Measurements from ENCODE around the gene SMC1B. TPM values are rescaled to one million over a fixed set of nuclear protein-coding genes. Genes with fewer than 3 reads are reported as not detected.

Gene SMC1B
- polyA plus RNA-seq, 1 donor from 2014 or later, result not detected

GRCh38 chr22:45426387-45426786, 13.0 kb upstream of the SMC1B start:
- no peak overlapping the region for H3K4me3 ChIP-seq (ENCODE audit: low read length)
- no peak overlapping the region for H3K9ac ChIP-seq (ENCODE audit: low read length)
- H3F3A ChIP-seq (ENCODE audit: insufficient read depth, low read length, poor library complexity, severe bottlenecking), result no peaks in the 10 kb centered on the region
- no peak overlapping the region for H3K4me2 ChIP-seq (ENCODE audit: low read length)
- H3K27me3 ChIP-seq (ENCODE audit: insufficient read depth, low read depth, low read length), result no peaks in the 10 kb centered on the region
- no peaks in the 10 kb centered on the region for H3K36me3 ChIP-seq (ENCODE audit: insufficient read depth, low read length)
- no peaks in the 10 kb centered on the region for H3K79me2 ChIP-seq (replicated peaks; ENCODE audit: insufficient read depth, low read length)
- no peaks in the 10 kb centered on the region for H3K9me2 ChIP-seq (ENCODE audit: insufficient read depth, low read length)
- no peak overlapping the region for H2AFZ ChIP-seq (ENCODE audit: low read depth, low read length)
- H3K9me3 ChIP-seq (ENCODE audit: low read length), result no peaks in the 10 kb centered on the region
- no peak for TF ChIP-seq SMC3 (conservative IDR thresholded peaks at IDR 0.05; ENCODE audit: poor library complexity)
- no peak for TF ChIP-seq MXI1 (conservative IDR thresholded peaks at IDR 0.05; ENCODE audit: poor library complexity, severe bottlenecking)
- no peak for TF ChIP-seq RAD21 (conservative IDR thresholded peaks at IDR 0.05)
- no peak for TF ChIP-seq TAF1 (IDR thresholded peaks at IDR 0.05; ENCODE audit: low read depth)
- no peak for TF ChIP-seq CTCF (IDR thresholded peaks at IDR 0.05; ENCODE audit: poor library complexity, severe bottlenecking)
- no peak for TF ChIP-seq EZH2 (IDR thresholded peaks at IDR 0.05; ENCODE audit: borderline replicate concordance, insufficient read depth, low read length, poor library complexity, severe bottlenecking)
- no peak for TF ChIP-seq REST (IDR thresholded peaks at IDR 0.05; ENCODE audit: borderline replicate concordance)
- TF ChIP-seq POLR2AphosphoS5 (IDR thresholded peaks at IDR 0.05), result no peak
- no peak for TF ChIP-seq EP300 (conservative IDR thresholded peaks at IDR 0.05; ENCODE audit: poor library complexity, severe bottlenecking)
- H4K20me1 ChIP-seq (ENCODE audit: insufficient read depth), result no peaks in the 10 kb centered on the region
- H3K27ac ChIP-seq (ENCODE audit: low read length), result no peak overlapping the region

- no peaks in the 10 kb centered on the region for H3K9me3 ChIP-seq (ENCODE audit: low read length)
- no peak overlapping the region for H3K27ac ChIP-seq (ENCODE audit: low read length)
- TF ChIP-seq MXI1 (conservative IDR thresholded peaks at IDR 0.05; ENCODE audit: poor library complexity, severe bottlenecking) (no peak), TAF1 (IDR thresholded peaks at IDR 0.05; ENCODE audit: low read depth) (no peak), RAD21 (conservative IDR thresholded peaks at IDR 0.05) (no peak), EZH2 (IDR thresholded peaks at IDR 0.05; ENCODE audit: borderline replicate concordance, insufficient read depth, low read length, poor library complexity, severe bottlenecking) (no peak), CTCF (IDR thresholded peaks at IDR 0.05; ENCODE audit: poor library complexity, severe bottlenecking) (no peak), SMC3 (conservative IDR thresholded peaks at IDR 0.05; ENCODE audit: poor library complexity) (no peak), POLR2AphosphoS5 (IDR thresholded peaks at IDR 0.05) (no peak), EP300 (conservative IDR thresholded peaks at IDR 0.05; ENCODE audit: poor library complexity, severe bottlenecking) (no peak), REST (IDR thresholded peaks at IDR 0.05; ENCODE audit: borderline replicate concordance) (no peak)
- H3K9me2 ChIP-seq (ENCODE audit: insufficient read depth, low read length), result no peaks in the 10 kb centered on the region
- H3K4me2 ChIP-seq (ENCODE audit: low read length), result no peak overlapping the region
- H2AFZ ChIP-seq (ENCODE audit: low read depth, low read length), result no peak overlapping the region
- H4K20me1 ChIP-seq (ENCODE audit: insufficient read depth), result no peaks in the 10 kb centered on the region
- H3K27me3 ChIP-seq (ENCODE audit: insufficient read depth, low read depth, low read length), result no peaks in the 10 kb centered on the region
- no peak overlapping the region for H3K9ac ChIP-seq (ENCODE audit: low read length)
- H3K79me2 ChIP-seq (replicated peaks; ENCODE audit: insufficient read depth, low read length), result no peaks in the 10 kb centered on the region
- H3K36me3 ChIP-seq (ENCODE audit: insufficient read depth, low read length), result no peaks in the 10 kb centered on the region
- no peak overlapping the region for H3K4me3 ChIP-seq (ENCODE audit: low read length)
- H3F3A ChIP-seq (ENCODE audit: insufficient read depth, low read length, poor library complexity, severe bottlenecking), result no peaks in the 10 kb centered on the region
Observed at GRCh38 chr22:45425531-45426265, 12.3 kb upstream of the SMC1B start.
